ENCODE measurements around the gene WDR47.
"Not testable (repeated sequence)": the region's sequence is repeated elsewhere in the genome, so short reads cannot be mapped to it uniquely, and the experiment has no call there.

WDR47 gene

GRCh38 chr1:108996622-108997021 is 45.3 kb downstream of the WDR47 start:
- H3K4me3 ChIP-seq (ENCODE audit: low read depth, low read length); H3K79me1 ChIP-seq (ENCODE audit: low read length); H3K4me2 ChIP-seq (ENCODE audit: low read length); H4K91ac ChIP-seq (ENCODE audit: low read depth, low read length); H3K79me2 ChIP-seq (ENCODE audit: control insufficient read depth, insufficient read depth, low read length, poor library complexity); H4K12ac ChIP-seq (ENCODE audit: low read depth, low read length); H3K14ac ChIP-seq (ENCODE audit: low read length); H2BK120ac ChIP-seq (ENCODE audit: insufficient read depth, low read length, poor library complexity); H3K18ac ChIP-seq (ENCODE audit: low read length); H3K27me3 ChIP-seq (ENCODE audit: insufficient read depth, low read length); H2BK5ac ChIP-seq (ENCODE audit: low read depth, low read length, poor library complexity); H2AFZ ChIP-seq (ENCODE audit: insufficient read depth, low read length, poor library complexity); DNase-seq; H3K27ac ChIP-seq (ENCODE audit: low read depth, low read length); H3K4ac ChIP-seq (ENCODE audit: low read depth, low read length); H4K8ac ChIP-seq (ENCODE audit: low read depth, low read length); H3K9me3 ChIP-seq (ENCODE audit: insufficient read depth, low read depth, low read length); H2BK12ac ChIP-seq (ENCODE audit: low read length); H3K23ac ChIP-seq (ENCODE audit: low read length); H3K9ac ChIP-seq (ENCODE audit: low read length); H2AK5ac ChIP-seq (ENCODE audit: low read length); H3K4me1 ChIP-seq (ENCODE audit: control insufficient read depth in 1 of 2, insufficient read depth in 2 of 2, low read length in 2 of 2): not testable (repeated sequence)
- peaks cover 6 to 12% of the 10 kb centered on the region in 2 experiments for H3K36me3 ChIP-seq (ENCODE audit: control insufficient read depth in 1 of 2, insufficient read depth in 2 of 2, low read length in 2 of 2)
- WGBS (ENCODE audit: extremely low coverage, insufficient coverage, insufficient read length) = no CpG with 5 or more reads among the region's 3 CpGs

- Histone ChIP-seq H3K79me1 (ENCODE audit: low read length) (no peaks in the 10 kb centered on the region), H3K4ac (ENCODE audit: low read depth, low read length) (no peak overlapping the region), H2BK5ac (ENCODE audit: low read depth, low read length, poor library complexity) (no peak overlapping the region), H3K27ac (ENCODE audit: low read depth, low read length) (no peak overlapping the region), H2AFZ (ENCODE audit: insufficient read depth, low read length, poor library complexity) (no peak overlapping the region), H3K36me3 (ENCODE audit: control insufficient read depth in 1 of 2, insufficient read depth in 2 of 2, low read length in 2 of 2) (peaks cover 0 to 4% of the 10 kb centered on the region in 2 experiments), H3K23ac (ENCODE audit: low read length) (no peak overlapping the region), H3K4me3 (ENCODE audit: low read depth, low read length) (no peak overlapping the region), H3K4me2 (ENCODE audit: low read length) (no peak overlapping the region), H2AK5ac (ENCODE audit: low read length) (no peak overlapping the region), H3K9me3 (ENCODE audit: insufficient read depth, low read depth, low read length) (peaks cover 2% of the 10 kb centered on the region), H3K79me2 (ENCODE audit: control insufficient read depth, insufficient read depth, low read length, poor library complexity) (no peaks in the 10 kb centered on the region), H3K9ac (ENCODE audit: low read length) (no peak overlapping the region), H3K4me1 (ENCODE audit: control insufficient read depth in 1 of 2, insufficient read depth in 2 of 2, low read length in 2 of 2) (no peaks in the 10 kb centered on the region), H4K12ac (ENCODE audit: low read depth, low read length) (no peak overlapping the region), H4K91ac (ENCODE audit: low read depth, low read length) (no peak overlapping the region), H4K8ac (ENCODE audit: low read depth, low read length) (no peak overlapping the region), H3K14ac (ENCODE audit: low read length) (no peak overlapping the region), H2BK120ac (ENCODE audit: insufficient read depth, low read length, poor library complexity) (no peak overlapping the region), H2BK12ac (ENCODE audit: low read length) (no peak overlapping the region), H3K18ac (ENCODE audit: low read length) (no peak overlapping the region), H3K27me3 (ENCODE audit: insufficient read depth, low read length) (no peaks in the 10 kb centered on the region)
- WGBS (ENCODE audit: extremely low coverage, insufficient coverage, insufficient read length) = no CpG with 5 or more reads among the region's 4 CpGs
- no peak for DNase-seq
Observed at GRCh38 chr1:108983114-108983513, 58.8 kb downstream of the WDR47 start.

GRCh38 chr1:108976658-108977057 is 65.2 kb downstream of the WDR47 start:
- no CpG with 5 or more reads among the region's 4 CpGs for WGBS (ENCODE audit: extremely low coverage, insufficient coverage, insufficient read length)
- no peak for DNase-seq
- no peak overlapping the region for H3K27ac ChIP-seq (ENCODE audit: low read depth, low read length)

GRCh38 chr1:108972951-108973350 is 69.0 kb downstream of the WDR47 start:
- no CpG with 5 or more reads among the region's 1 CpG for WGBS (ENCODE audit: extremely low coverage, insufficient coverage, insufficient read length)
- Histone ChIP-seq H3K9ac (ENCODE audit: low read length) (no peak overlapping the region), H4K8ac (ENCODE audit: low read depth, low read length) (no peak overlapping the region), H2AFZ (ENCODE audit: insufficient read depth, low read length, poor library complexity) (no peak overlapping the region), H2BK120ac (ENCODE audit: insufficient read depth, low read length, poor library complexity) (no peak overlapping the region), H2AK5ac (ENCODE audit: low read length) (no peak overlapping the region), H2BK5ac (ENCODE audit: low read depth, low read length, poor library complexity) (no peak overlapping the region), H3K36me3 (ENCODE audit: control insufficient read depth in 1 of 2, insufficient read depth in 2 of 2, low read length in 2 of 2) (peaks cover 2 to 5% of the 10 kb centered on the region in 2 experiments), H3K79me2 (ENCODE audit: control insufficient read depth, insufficient read depth, low read length, poor library complexity) (no peaks in the 10 kb centered on the region), H2BK12ac (ENCODE audit: low read length) (no peak overlapping the region), H4K91ac (ENCODE audit: low read depth, low read length) (no peak overlapping the region), H3K4me2 (ENCODE audit: low read length) (no peak overlapping the region), H3K4ac (ENCODE audit: low read depth, low read length) (no peak overlapping the region), H3K27me3 (ENCODE audit: insufficient read depth, low read length) (no peaks in the 10 kb centered on the region), H3K79me1 (ENCODE audit: low read length) (no peaks in the 10 kb centered on the region), H3K9me3 (ENCODE audit: insufficient read depth, low read depth, low read length) (no peaks in the 10 kb centered on the region), H3K4me3 (ENCODE audit: low read depth, low read length) (no peak overlapping the region), H4K12ac (ENCODE audit: low read depth, low read length) (no peak overlapping the region), H3K23ac (ENCODE audit: low read length) (no peak overlapping the region), H3K14ac (ENCODE audit: low read length) (no peak overlapping the region), H3K18ac (ENCODE audit: low read length) (no peak overlapping the region), H3K27ac (ENCODE audit: low read depth, low read length) (no peak overlapping the region), H3K4me1 (ENCODE audit: control insufficient read depth in 1 of 2, insufficient read depth in 2 of 2, low read length in 2 of 2) (no peaks in the 10 kb centered on the region)
- DNase-seq = no peak

More at GRCh38 chr1:108976658-108977057, 65.2 kb downstream of the WDR47 start:
- Histone ChIP-seq H3K27me3 (ENCODE audit: insufficient read depth, low read length) (no peaks in the 10 kb centered on the region), H2AK5ac (ENCODE audit: low read length) (no peak overlapping the region), H3K9me3 (ENCODE audit: insufficient read depth, low read depth, low read length) (peaks cover 2% of the 10 kb centered on the region), H3K18ac (ENCODE audit: low read length) (no peak overlapping the region), H3K79me1 (ENCODE audit: low read length) (no peaks in the 10 kb centered on the region), H2BK12ac (ENCODE audit: low read length) (no peak overlapping the region), H3K4me3 (ENCODE audit: low read depth, low read length) (no peak overlapping the region), H4K8ac (ENCODE audit: low read depth, low read length) (no peak overlapping the region), H2BK5ac (ENCODE audit: low read depth, low read length, poor library complexity) (no peak overlapping the region), H3K4me2 (ENCODE audit: low read length) (no peak overlapping the region), H3K23ac (ENCODE audit: low read length) (no peak overlapping the region), H3K79me2 (ENCODE audit: control insufficient read depth, insufficient read depth, low read length, poor library complexity) (no peaks in the 10 kb centered on the region), H4K12ac (ENCODE audit: low read depth, low read length) (no peak overlapping the region), H3K4me1 (ENCODE audit: control insufficient read depth in 1 of 2, insufficient read depth in 2 of 2, low read length in 2 of 2) (no peaks in the 10 kb centered on the region), H2AFZ (ENCODE audit: insufficient read depth, low read length, poor library complexity) (no peak overlapping the region), H4K91ac (ENCODE audit: low read depth, low read length) (no peak overlapping the region), H3K4ac (ENCODE audit: low read depth, low read length) (no peak overlapping the region), H3K14ac (ENCODE audit: low read length) (no peak overlapping the region), H3K36me3 (ENCODE audit: control insufficient read depth in 1 of 2, insufficient read depth in 2 of 2, low read length in 2 of 2) (peaks cover 0 to 4% of the 10 kb centered on the region in 2 experiments), H3K9ac (ENCODE audit: low read length) (no peak overlapping the region), H2BK120ac (ENCODE audit: insufficient read depth, low read length, poor library complexity) (no peak overlapping the region)
